Erythroblast (primary cell): Measurements from ENCODE around the gene FBLIM1.

Experiments used
- GATA1 ChIP-seq: IDR thresholded peaks from 2 replicates; pipeline ENCODE4 v1.6.1; 2011; ENCODE audit warnings: low read depth, mild to moderate bottlenecking, control low read depth, low read length, moderate library complexity
- POLR2A ChIP-seq: IDR thresholded peaks from 2 replicates; pipeline ENCODE4 v1.6.1; 2011; ENCODE audit warnings: mild to moderate bottlenecking, low read length

DNA sequence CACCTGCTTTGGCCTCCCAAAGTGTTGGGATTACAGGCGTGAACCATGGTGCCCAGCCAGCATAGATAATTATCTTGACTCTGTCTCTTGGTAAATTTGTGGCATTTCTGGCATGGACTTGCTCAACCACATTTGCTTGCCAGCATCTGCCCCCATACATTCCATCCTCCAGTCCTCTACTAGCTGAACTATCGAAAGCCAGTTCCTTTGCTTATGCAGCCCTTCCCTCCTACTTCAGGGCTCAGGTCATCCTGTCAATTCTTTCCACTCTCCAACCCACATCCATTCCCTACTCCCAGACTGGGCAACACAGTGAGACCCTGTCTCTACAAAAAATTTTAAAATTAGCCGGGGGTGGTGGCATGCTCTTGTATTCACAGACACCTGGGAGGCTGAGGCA, 61.9 kb downstream of the FBLIM1 start:
- TF ChIP-seq POLR2A (no peak), GATA1 (no peak)
